ENCODE measurements around the gene CYFIP1.

DNA sequence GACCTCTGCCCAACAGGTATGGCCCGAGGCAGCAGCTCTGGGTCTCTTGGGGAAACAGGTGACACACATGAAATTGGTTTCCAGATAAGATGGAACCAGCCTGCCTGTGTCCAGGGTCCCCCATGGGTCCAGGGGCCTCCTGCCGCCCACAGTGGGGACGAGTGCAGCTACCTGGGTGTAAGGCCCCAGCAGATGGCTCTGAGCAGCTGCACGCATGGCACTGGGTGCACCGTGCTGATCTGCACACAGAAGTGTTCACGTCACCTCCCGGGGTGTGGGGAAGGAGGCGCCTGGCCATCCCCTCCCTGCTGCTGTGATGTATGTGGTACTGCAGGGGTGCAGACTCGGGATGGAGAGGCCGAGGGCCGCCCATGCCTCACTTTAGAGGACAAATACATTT, 78.1 kb downstream of the CYFIP1 start:
- TF ChIP-seq, protein P1, sequence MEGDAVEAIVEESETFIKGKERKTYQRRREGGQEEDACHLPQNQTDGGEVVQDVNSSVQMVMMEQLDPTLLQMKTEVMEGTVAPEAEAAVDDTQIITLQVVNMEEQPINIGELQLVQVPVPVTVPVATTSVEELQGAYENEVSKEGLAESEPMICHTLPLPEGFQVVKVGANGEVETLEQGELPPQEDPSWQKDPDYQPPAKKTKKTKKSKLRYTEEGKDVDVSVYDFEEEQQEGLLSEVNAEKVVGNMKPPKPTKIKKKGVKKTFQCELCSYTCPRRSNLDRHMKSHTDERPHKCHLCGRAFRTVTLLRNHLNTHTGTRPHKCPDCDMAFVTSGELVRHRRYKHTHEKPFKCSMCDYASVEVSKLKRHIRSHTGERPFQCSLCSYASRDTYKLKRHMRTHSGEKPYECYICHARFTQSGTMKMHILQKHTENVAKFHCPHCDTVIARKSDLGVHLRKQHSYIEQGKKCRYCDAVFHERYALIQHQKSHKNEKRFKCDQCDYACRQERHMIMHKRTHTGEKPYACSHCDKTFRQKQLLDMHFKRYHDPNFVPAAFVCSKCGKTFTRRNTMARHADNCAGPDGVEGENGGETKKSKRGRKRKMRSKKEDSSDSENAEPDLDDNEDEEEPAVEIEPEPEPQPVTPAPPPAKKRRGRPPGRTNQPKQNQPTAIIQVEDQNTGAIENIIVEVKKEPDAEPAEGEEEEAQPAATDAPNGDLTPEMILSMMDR (IDR thresholded peaks at IDR 0.05): no peak
- TF ChIP-seq POLR2A (IDR thresholded peaks at IDR 0.05): no peak

Measured in heart left ventricle (tissue), 13 donors.